ENCODE measurements around the gene KIAA0825.

GRCh38 chr5:94240596-94240992 lies 377.8 kb downstream of the KIAA0825 start:
- TF ChIP-seq CTCF (IDR thresholded peaks at IDR 0.05) (no peak), EP300 (IDR thresholded peaks at IDR 0.05; ENCODE audit: low read depth) (no peak)
